ENCODE results near the gene SMPD2.

GRCh38 chr6:109434456-109434855 is 6.1 kb upstream of the SMPD2 start:
- TF ChIP-seq CTCF (IDR thresholded peaks at IDR 0.05), result no peak
- no peak for TF ChIP-seq POLR2A (IDR thresholded peaks at IDR 0.05)
- TF ChIP-seq EP300 (IDR thresholded peaks at IDR 0.05), result no peak

All from ovary (tissue), 3 donors.